Smooth muscle cell (in vitro differentiated cells): ENCODE results near the gene ZFYVE9. TPM values are rescaled to one million over a fixed set of nuclear protein-coding genes. Genes with fewer than 3 reads are reported as not detected.

Experiments used
- DNase-seq: peaks from one replicate; lab custom pipeline; 2025; ENCODE audit not compliant: unreplicated experiment; lab: John Stamatoyannopoulos, UW
- H2AFZ ChIP-seq: fragments of 200-600 bp; sonication (generic); 2 replicates; pipeline ENCODE4 v1.6.0; 2016; ENCODE audit warnings: antibody characterized with exemption, low read depth, mild to moderate bottlenecking
- H3F3A ChIP-seq: fragments of 200-600 bp; sonication (generic); 2 replicates; pipeline ENCODE4 v1.6.0; 2017; ENCODE audit warnings: antibody characterized with exemption, low read depth
- H3K27ac ChIP-seq: fragments of 200-600 bp; sonication (generic); 2 replicates; pipeline ENCODE4 v1.5.1; 2016; ENCODE audit warnings: low read depth, mild to moderate bottlenecking
- H3K27me3 ChIP-seq: fragments of 200-600 bp; sonication (generic); 2 replicates; pipeline ENCODE4 v1.6.1; 2016; ENCODE audit warnings: low read depth, mild to moderate bottlenecking
- H3K36me3 ChIP-seq: fragments of 200-600 bp; sonication (generic); 2 replicates; pipeline ENCODE4 v1.5.1; 2016; ENCODE audit warnings: low read depth
- H3K4me1 ChIP-seq: fragments of 200-600 bp; sonication (generic); 2 replicates; pipeline ENCODE4 v1.5.1; 2016; ENCODE audit warnings: low read depth
- H3K4me2 ChIP-seq: fragments of 200-600 bp; sonication (generic); 2 replicates; pipeline ENCODE4 v1.6.0; 2016; ENCODE audit warnings: mild to moderate bottlenecking
- H3K4me3 ChIP-seq: fragments of 200-600 bp; sonication (generic); 2 replicates; pipeline ENCODE4 v1.5.1; 2016; ENCODE audit warnings: mild to moderate bottlenecking
- H3K79me2 ChIP-seq: fragments of 200-600 bp; sonication (generic); 2 replicates; pipeline ENCODE4 v1.6.0; 2016; ENCODE audit warnings: low read depth, mild to moderate bottlenecking
- H3K9ac ChIP-seq: fragments of 200-600 bp; sonication (generic); 2 replicates; pipeline ENCODE4 v1.6.0; 2016; ENCODE audit warnings: low read depth
- H3K9me3 ChIP-seq: fragments of 200-600 bp; sonication (generic); replicated peaks from 2 replicates; pipeline ENCODE4 v1.5.1; 2016; ENCODE audit warnings: low read depth
- H4K20me1 ChIP-seq: fragments of 200-600 bp; sonication (generic); 2 replicates; pipeline ENCODE4 v1.6.0; 2016; ENCODE audit warnings: low read depth
- CTCF ChIP-seq: fragments of 200-600 bp; sonication (generic); IDR thresholded peaks from 2 replicates; pipeline ENCODE4 v1.5.1; 2017; ENCODE audit warnings: borderline replicate concordance, mild to moderate bottlenecking, antibody characterized with exemption; ENCODE audit not compliant: insufficient read depth, poor library complexity, severe bottlenecking
- WGBS: methylation state at CpG from one replicate; pipeline ENCODE4 v1.1.7; 2016; ENCODE audit warnings: low lambda C conversion rate; 5-methylcytosine and 5-hydroxymethylcytosine counted together
- polyA plus RNA-seq: library from polyadenylated mRNA; unstranded; fragments of >200 nt; fragmentation: Nextera tagmentation; extraction: Ambion mirVana; gene quantifications from 2 replicates; pipeline ENCODE4 v1.2.1, GENCODE V29; 2016
- total RNA-seq: library from RNA; depleted of rRNA; stranded (reverse); fragments of >200 nt; gene quantifications from 2 replicates; pipeline ENCODE4 v1.2.3, GENCODE V29; 2014

The ZFYVE9 gene
- total and polyA plus RNA-seq, 2 experiments from 2014 or later = 2.7 to 19.1 TPM

GRCh38 chr1:52306227-52307006 lies 164.5 kb downstream of the ZFYVE9 start:
- 92% methylated on average over 11 of the region's 11 CpGs for WGBS

GRCh38 chr1:52321061-52321460 lies 179.2 kb downstream of the ZFYVE9 start:
- Histone ChIP-seq H3K36me3 (no peaks in the 10 kb centered on the region), H3K4me1 (no peaks in the 10 kb centered on the region), H3F3A (no peaks in the 10 kb centered on the region), H3K4me3 (no peak overlapping the region), H3K79me2 (no peaks in the 10 kb centered on the region), H3K9ac (no peak overlapping the region), H4K20me1 (no peaks in the 10 kb centered on the region), H3K27ac (no peak overlapping the region), H3K4me2 (no peak overlapping the region), H3K27me3 (no peaks in the 10 kb centered on the region), H2AFZ (no peak overlapping the region), H3K9me3 (no peaks in the 10 kb centered on the region)
- 97% methylated on average over 2 of the region's 2 CpGs for WGBS
- no peak for DNase-seq
- TF ChIP-seq CTCF = no peak

More at GRCh38 chr1:52306227-52307006, 164.5 kb downstream of the ZFYVE9 start:
- Histone ChIP-seq H3K9me3 (no peaks in the 10 kb centered on the region), H3K4me3 (no peak overlapping the region), H3K36me3 (peaks cover 3% of the 10 kb centered on the region), H3K4me1 (no peaks in the 10 kb centered on the region), H3K79me2 (no peaks in the 10 kb centered on the region), H4K20me1 (no peaks in the 10 kb centered on the region), H3K9ac (no peak overlapping the region), H3K27me3 (no peaks in the 10 kb centered on the region), H3K27ac (no peak overlapping the region), H3F3A (no peaks in the 10 kb centered on the region), H3K4me2 (no peak overlapping the region), H2AFZ (no peak overlapping the region)
- no peak for TF ChIP-seq CTCF
- no peak for DNase-seq

- 90% methylated on average over 8 of the region's 8 CpGs for WGBS
- no peak overlapping the region for H3K27ac ChIP-seq
- no peaks in the 10 kb centered on the region for H3K9me3 ChIP-seq
- no peak overlapping the region for H3K4me2 ChIP-seq
- H3K4me1 ChIP-seq = no peaks in the 10 kb centered on the region
- no peak for TF ChIP-seq CTCF
- no peaks in the 10 kb centered on the region for H4K20me1 ChIP-seq
- no peak overlapping the region for H3K4me3 ChIP-seq
- no peak for DNase-seq
- H3K27me3 ChIP-seq = no peaks in the 10 kb centered on the region
- H2AFZ ChIP-seq = no peak overlapping the region
- H3K9ac ChIP-seq = no peak overlapping the region
- no peaks in the 10 kb centered on the region for H3F3A ChIP-seq
- no peaks in the 10 kb centered on the region for H3K79me2 ChIP-seq
- H3K36me3 ChIP-seq = no peaks in the 10 kb centered on the region
These were observed 181.8 kb downstream of the ZFYVE9 start for GRCh38 chr1:52323731-52324130.

DNA sequence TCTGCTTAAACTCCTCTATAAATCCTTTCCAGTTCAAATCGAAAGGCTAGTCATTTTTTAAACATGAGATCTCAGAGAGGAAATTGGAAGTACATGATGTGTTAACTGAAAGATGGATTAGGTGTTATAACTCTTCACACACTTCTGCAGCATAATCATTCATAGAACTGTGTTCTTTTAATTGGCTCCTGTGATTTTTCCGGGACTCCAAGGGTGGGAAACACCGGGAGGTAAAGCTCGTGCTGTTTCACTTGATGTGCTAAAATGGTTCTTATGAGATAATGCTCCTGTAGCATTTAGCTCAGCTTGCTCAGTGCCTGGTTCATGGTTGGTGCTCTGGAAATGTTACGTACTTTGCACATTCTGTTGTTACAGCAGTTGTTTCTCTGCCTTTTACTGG lies 183.9 kb downstream of the ZFYVE9 start:
- no peaks in the 10 kb centered on the region for H3K27me3 ChIP-seq
- no peaks in the 10 kb centered on the region for H3K36me3 ChIP-seq
- no peaks in the 10 kb centered on the region for H3K4me1 ChIP-seq
- no peak overlapping the region for H3K4me3 ChIP-seq
- H3F3A ChIP-seq = no peaks in the 10 kb centered on the region
- no peak for TF ChIP-seq CTCF
- H3K4me2 ChIP-seq = no peak overlapping the region
- no peak overlapping the region for H3K27ac ChIP-seq
- H2AFZ ChIP-seq = no peak overlapping the region
- H3K79me2 ChIP-seq = no peaks in the 10 kb centered on the region
- no peak overlapping the region for H3K9ac ChIP-seq
- no peak for DNase-seq
- H4K20me1 ChIP-seq = no peaks in the 10 kb centered on the region
- WGBS = 83% methylated on average over 5 of the region's 5 CpGs
- H3K9me3 ChIP-seq = no peaks in the 10 kb centered on the region
